M059J (cell line): ENCODE data around the gene PDE6B. TPM values are rescaled to one million over a fixed set of nuclear protein-coding genes. Genes with fewer than 3 reads are reported as not detected.
"Not testable (repeated sequence)": the region's sequence is repeated elsewhere in the genome, so short reads cannot be mapped to it uniquely, and the experiment has no call there.

Experiments
- DNase-seq: peaks from one replicate; pipeline ENCODE4 v3.0.0-alpha.2; 2012; ENCODE audit warnings: low read depth
- total RNA-seq: library from RNA; depleted of rRNA; stranded (reverse); fragments of >200 nt; shearing (Covaris generic); gene quantifications from 2 replicates; pipeline ENCODE4 v1.2.3, GENCODE V29; 2014

The PDE6B gene
- total RNA-seq, 1 experiment from 2014 or later: not detected

- no peak for DNase-seq
Measured at GRCh38 chr4:683247-683897, 58.0 kb downstream of the PDE6B start.

DNA sequence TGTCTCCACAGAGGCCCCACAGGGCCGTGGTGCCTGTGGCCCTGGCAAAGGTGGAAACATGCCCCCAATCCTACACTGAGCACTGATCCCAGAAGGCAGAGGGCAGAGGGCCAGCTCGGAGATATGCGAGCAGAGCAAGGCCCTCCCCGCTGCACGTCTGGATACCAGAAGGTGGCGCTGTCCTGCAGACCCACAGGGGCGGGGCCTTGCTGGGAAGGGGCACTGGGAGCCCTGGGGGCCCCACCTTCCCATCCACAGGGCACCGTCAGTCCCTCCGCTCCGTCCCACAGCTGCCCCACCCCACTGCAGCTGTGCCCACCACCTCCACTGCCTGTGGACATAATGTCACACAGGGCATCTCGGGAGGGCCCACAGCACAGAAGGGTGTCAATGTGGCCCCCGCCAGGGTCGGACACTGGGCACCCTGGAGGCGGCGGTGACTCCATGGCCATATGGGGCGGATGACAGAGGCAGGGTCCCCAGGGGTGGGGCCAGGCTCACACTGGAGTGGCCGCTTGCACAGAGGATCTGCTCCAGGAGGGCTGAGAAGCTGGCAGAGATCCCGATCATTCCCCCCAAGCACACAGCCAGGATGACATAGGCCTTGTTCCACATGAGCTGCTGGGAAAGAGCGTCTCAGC is 58.7 kb downstream of the PDE6B start:
- peak; percentile 43 for DNase-seq

GRCh38 chr4:684623-685327 is 59.4 kb downstream of the PDE6B start:
- DNase-seq: no peak

GRCh38 chr4:685679-686412 is 60.5 kb downstream of the PDE6B start:
- DNase-seq: no peak

DNA sequence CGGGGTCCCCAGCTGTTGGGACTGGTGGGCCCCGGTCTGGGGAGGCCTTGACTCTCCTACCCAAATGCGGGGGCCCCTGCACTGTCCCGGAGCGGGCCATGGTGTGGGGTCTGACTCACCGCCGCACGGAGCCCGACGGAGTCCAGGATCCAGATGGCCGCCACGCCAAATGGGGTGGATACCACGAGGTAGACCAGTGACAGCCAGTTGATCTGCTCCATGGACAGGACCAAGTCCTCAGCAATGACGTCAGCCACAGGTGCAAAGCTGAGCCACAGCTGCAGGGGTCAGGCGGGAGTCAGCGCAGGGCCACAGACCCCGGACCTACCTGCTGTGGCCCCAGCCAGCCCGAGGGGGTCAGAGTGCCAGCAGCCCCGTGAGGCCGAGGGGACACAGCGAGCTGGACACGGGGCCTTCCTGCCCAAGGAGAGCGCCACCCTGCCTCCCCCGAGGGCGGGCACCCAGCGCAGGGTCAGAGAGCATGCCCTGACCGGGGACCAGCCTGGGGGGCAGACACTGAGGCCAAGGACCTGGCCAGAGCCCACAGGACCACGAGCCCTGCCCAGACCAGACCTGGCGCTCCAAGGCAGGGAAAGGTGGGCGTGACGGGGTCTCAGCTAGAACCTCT is 61.2 kb downstream of the PDE6B start:
- no peak for DNase-seq

DNA sequence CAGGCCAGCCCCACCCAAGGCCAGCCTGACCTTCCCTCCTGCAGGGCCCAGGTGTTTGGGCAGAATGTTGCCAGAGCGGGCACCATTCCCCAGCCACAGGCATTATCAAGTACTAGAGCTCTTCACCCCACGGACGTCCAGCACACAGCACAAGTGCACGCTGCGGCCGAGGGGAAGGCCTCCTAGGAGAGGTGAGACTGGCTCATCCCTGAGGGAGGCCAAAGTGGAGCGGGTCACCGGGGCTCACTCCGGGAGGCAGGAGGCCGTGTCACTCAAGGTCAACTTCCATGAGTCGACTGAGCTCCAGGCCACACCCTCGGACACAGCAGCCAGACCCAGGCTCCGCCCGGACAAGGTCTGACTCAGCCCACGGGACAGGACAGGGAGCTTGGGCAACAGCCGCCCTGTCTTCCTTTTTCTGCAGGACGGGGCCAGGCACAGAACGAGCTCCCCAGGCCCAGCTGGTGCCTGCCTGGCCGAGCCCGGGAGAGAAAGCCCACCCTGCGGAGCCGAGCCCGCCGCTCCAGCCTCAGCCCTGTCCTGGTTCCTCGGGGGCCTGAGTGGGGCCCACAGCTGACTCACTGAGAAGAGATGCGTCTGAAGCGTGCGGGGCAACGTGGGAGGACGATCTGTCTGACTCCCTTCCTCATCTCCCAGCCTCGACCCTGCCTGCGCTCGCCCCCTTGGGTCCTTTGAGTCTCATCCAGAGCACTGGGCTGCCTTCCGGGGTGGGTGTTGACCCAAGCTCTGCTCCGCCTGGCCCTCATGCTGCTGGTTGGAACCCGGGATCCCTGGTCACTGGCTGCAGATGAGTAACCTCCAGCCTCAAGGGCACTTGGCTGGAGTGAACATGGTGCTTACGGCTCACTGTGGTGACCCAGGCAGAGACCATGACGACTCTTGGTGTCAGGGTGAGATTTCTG is 61.9 kb downstream of the PDE6B start:
- DNase-seq: peak; percentile 91

DNA sequence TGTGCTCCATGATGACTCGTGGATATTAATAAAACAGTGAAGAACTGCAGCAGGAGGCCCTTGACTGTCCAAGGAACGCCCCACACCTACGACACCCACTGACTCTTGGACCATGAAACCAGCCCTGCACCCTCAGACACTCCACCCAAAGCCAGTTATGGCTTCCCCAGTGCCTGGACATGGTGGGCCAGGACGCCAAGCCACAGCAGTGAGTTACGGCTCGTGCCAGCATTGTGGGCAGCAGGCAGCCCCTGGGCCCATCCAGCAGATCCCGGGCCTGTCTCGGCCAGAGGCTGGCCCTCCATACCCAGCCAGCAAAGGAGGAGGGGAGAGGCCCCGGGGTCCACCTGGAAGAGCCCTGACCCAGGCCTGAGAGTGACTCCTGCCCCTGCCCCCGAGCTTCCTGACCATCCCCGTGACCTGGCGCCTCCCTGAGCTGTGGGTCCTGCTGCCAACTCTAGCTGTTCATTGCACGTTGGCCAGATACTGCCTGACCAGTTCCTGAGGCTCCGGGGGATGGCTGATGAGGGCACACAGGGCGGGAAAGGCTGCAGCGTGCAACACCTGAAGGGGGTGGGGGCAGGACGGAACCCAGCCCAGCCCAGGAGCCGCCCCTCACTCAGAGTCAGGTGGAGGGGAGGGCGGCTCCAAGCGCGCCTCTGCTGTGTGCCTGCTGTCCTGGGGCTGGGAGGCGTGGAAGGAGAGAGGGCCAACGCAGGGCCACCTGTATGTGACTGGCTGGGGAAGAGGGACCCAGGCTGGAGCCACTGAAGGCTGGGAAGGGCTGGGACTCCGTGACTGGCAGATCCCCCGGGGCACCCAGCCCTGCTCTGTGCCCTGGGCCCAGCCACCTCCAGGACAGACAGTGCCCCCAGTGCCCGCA is 62.8 kb downstream of the PDE6B start:
- DNase-seq: no peak

- DNase-seq: no peak
Measured at GRCh38 chr4:688854-689681, 63.7 kb downstream of the PDE6B start, which contains the start of gene SLC49A3. TSS of gene SLC49A3 (minus strand) at chr4:689151. CDS start at chr4:689127, 24 bp downstream.

DNA sequence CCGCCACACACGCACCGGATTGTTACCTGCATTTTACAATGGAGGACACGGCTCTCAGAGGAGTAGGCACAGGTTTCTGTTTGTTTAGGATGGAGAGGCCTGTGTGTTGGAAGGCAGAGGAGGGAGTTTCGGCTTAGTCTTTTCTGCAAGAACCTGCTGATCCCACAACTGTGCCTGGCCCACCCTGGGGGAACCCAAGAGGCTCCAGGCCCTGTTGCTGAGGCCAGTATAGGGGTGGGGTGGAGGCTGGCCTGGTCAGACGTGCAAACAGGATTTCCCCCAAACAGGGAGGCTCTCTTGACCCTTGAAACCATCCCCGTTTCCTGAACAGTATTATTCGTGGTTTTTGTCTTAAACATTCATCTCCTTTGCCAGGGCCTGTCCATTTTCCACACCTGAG is 64.3 kb downstream of the PDE6B start:
- DNase-seq: no peak

- no peak for DNase-seq
Measured at GRCh38 chr4:692771-693554, 67.6 kb downstream of the PDE6B start.

DNA sequence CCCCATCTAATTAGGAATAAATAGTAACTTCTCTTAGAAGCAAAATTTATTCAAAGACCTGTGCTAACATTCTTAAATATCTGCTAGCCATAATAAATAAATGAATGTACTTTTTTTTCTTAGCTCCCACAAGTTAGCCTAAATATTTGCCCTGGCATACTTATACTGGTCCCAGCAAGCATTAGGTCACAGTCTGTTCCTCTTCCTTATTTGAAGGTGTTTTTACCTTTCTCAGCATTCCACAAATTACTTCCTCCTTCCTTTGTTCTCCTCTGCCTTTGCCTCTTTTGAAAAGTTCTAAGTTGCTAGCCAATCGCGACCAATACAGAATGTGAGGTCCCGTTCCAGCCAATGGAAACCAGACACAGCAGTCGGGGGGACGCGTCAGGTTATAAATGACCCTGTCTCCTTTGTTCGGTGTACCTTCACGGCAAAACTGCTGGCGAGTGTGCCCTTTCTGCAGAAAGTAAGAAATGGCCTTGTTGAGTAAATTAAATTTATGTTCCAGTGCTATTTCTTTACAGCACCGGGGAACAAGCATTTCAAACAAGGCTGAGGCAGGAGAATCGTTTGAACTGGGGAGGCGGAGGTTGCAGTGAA is 69.1 kb downstream of the PDE6B start:
- not testable (repeated sequence) for DNase-seq

- no peak for DNase-seq
Measured at GRCh38 chr4:699816-700580, 74.6 kb downstream of the PDE6B start.

DNA sequence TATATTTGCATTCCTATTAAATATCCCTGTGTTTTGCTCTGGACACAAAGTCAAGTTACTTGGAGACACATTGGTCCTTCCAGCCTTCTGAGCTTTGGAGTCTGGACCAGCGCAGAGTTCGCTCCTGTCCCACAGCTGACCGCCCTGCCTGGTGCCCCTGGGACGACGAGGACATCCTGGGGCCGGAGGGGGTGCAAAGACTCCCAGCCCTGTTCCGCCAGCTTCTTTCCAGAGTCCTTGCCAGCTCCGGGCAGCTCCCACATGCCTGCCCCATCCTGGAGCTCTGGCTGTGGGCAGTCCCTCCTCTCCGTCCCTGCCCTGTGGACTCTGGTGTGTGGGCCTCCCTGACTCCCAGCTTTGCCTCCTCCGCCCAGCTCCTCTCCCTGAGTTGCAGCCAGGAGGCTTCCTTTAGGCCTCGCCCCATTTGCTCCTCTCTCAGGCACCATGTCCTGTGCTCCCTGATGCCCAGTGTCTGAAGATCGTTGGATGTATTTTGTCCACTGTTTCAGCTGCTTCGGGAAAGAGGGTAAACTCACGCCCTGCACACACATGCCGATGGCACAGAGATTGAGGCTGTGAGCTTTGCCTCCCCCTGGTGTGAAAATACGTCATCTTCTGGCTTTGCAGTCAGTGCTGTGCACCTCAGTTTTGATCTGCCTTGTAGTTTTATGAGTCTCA is 75.4 kb downstream of the PDE6B start:
- DNase-seq: no peak

GRCh38 chr4:702618-703048 is 77.3 kb downstream of the PDE6B start:
- no peak for DNase-seq

DNA sequence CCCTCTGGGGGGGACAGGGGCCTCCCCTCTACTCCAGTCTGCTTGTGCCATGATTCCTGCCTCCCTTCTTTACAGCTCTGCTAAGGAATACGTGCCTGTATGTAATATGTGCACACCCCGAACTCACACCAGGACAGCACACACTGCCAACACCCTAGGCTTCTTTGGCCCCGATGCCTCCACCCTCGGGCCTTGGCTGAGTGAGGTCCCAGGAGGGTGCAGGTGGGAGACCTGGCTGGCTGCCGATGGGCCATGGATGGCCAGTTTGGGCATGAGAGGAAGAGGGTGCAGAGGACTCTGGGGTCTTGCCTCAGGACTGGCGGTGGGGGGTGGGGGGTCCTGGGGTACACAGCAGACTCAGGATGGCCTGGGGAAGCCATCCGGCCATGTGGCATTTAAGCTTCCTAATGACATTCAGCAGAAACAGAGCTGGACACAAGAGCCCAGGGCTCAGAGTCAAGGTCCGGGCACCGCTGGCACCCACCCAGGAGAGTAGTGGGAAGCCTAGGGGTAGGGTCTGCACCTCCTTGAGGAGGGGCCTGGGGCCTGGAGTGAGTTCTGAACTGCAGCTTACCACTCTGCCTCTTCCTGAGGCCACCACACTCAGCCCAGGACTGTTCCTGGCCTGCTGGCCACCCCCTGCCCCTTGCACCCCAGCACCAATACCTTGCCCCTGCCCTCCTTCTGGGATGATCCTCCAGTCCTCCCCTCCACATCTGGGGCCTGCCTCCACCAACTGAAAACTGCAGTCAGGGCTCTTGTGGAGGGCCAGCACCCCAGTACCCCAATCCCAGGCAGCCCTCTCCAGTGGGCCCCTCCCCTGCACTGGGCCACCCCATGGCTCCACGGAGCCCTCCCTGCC is 78.2 kb downstream of the PDE6B start:
- no peak for DNase-seq
